Osteoblast (primary cell): ENCODE results near the gene WDFY4. TPM values are rescaled to one million over a fixed set of nuclear protein-coding genes. Genes with fewer than 3 reads are reported as not detected.

ENCODE experiments used
- DNase-seq: peaks from one replicate; pipeline ENCODE4 v3.0.0; 2011; ENCODE audit warnings: low spot score, mixed read lengths; ENCODE audit not compliant: insufficient read length; ENCODE audit errors: missing footprints
- H2AFZ ChIP-seq: 2 replicates; pipeline ENCODE4 v1.6.0; 2011; ENCODE audit warnings: mild to moderate bottlenecking, low read length
- H3K27ac ChIP-seq: 2 replicates; pipeline ENCODE4 v1.5.1; 2011; ENCODE audit warnings: mild to moderate bottlenecking, low read depth, low read length, moderate library complexity
- H3K27me3 ChIP-seq: 2 replicates; pipeline ENCODE4 v1.6.0; 2012; ENCODE audit warnings: mild to moderate bottlenecking, control low read depth, inconsistent platforms, low read length, moderate library complexity; ENCODE audit not compliant: insufficient read depth
- H3K36me3 ChIP-seq: 2 replicates; pipeline ENCODE4 v1.5.1; 2011; ENCODE audit warnings: mild to moderate bottlenecking, low read length, control low read depth, moderate library complexity; ENCODE audit not compliant: insufficient read depth
- H3K4me1 ChIP-seq: 2 replicates; pipeline ENCODE4 v1.5.1; 2011; ENCODE audit warnings: mild to moderate bottlenecking, low read length, control low read depth, moderate library complexity; ENCODE audit not compliant: insufficient read depth
- H3K4me2 ChIP-seq: 2 replicates; pipeline ENCODE4 v1.6.0; 2011; ENCODE audit warnings: mild to moderate bottlenecking, low read length; ENCODE audit not compliant: insufficient read depth
- H3K4me3 ChIP-seq: fragments of 200-600 bp; sonication (generic); 3 replicates; pipeline ENCODE4 v1.5.1; 2012; ENCODE audit warnings: mild to moderate bottlenecking, low read length, inconsistent platforms; ENCODE audit not compliant: insufficient read depth
- H3K79me2 ChIP-seq: 2 replicates; pipeline ENCODE4 v1.6.0; 2012; ENCODE audit warnings: mild to moderate bottlenecking, low read length, control low read depth, inconsistent platforms; ENCODE audit not compliant: insufficient read depth
- H3K9me3 ChIP-seq: 2 replicates; pipeline ENCODE4 v1.5.1; 2011; ENCODE audit warnings: low read depth, low read length, control low read depth
- H4K20me1 ChIP-seq: 2 replicates; pipeline ENCODE4 v1.6.0; 2012; ENCODE audit warnings: mild to moderate bottlenecking, low read length, control low read depth; ENCODE audit not compliant: insufficient read depth
- CTCF ChIP-seq: IDR thresholded peaks from 2 replicates; pipeline ENCODE4 v1.5.1; 2011; ENCODE audit warnings: mild to moderate bottlenecking, low read depth, low read length, moderate library complexity; ENCODE audit errors: extremely low read depth
- total RNA-seq: library from RNA; depleted of rRNA; stranded (reverse); fragments of >200 nt; gene quantifications from 2 replicates; pipeline ENCODE4 v1.2.3, GENCODE V29; 2012

Gene WDFY4
- total RNA-seq, 1 donor: 0.36 TPM

- Histone ChIP-seq H3K79me2 (peaks cover 79% of the 10 kb centered on the region), H4K20me1 (no peaks in the 10 kb centered on the region), H3K27ac (no peak overlapping the region), H3K27me3 (no peaks in the 10 kb centered on the region), H2AFZ (no peak overlapping the region), H3K9me3 (no peaks in the 10 kb centered on the region), H3K4me1 (peaks cover 14% of the 10 kb centered on the region), H3K36me3 (peaks cover 13% of the 10 kb centered on the region), H3K4me2 (no peak overlapping the region), H3K4me3 (no peak overlapping the region)
- no peak for DNase-seq
- no peak for TF ChIP-seq CTCF
Observed at GRCh38 chr10:48651293-48651692, 33.4 kb upstream of the WDFY4 start.

GRCh38 chr10:48651839-48652238 is 32.8 kb upstream of the WDFY4 start:
- peaks cover 13% of the 10 kb centered on the region for H3K36me3 ChIP-seq
- no peak for TF ChIP-seq CTCF
- H3K27me3 ChIP-seq: no peaks in the 10 kb centered on the region
- peaks cover 74% of the 10 kb centered on the region for H3K79me2 ChIP-seq
- H2AFZ ChIP-seq: no peak overlapping the region
- H3K4me2 ChIP-seq: no peak overlapping the region
- H3K4me3 ChIP-seq: no peak overlapping the region
- H4K20me1 ChIP-seq: no peaks in the 10 kb centered on the region
- no peak overlapping the region for H3K27ac ChIP-seq
- DNase-seq: no peak
- no peaks in the 10 kb centered on the region for H3K9me3 ChIP-seq
- H3K4me1 ChIP-seq: peaks cover 19% of the 10 kb centered on the region

- TF ChIP-seq CTCF: no peak
- Histone ChIP-seq H3K4me2 (no peak overlapping the region), H4K20me1 (no peaks in the 10 kb centered on the region), H3K27ac (no peak overlapping the region), H3K36me3 (peaks cover 13% of the 10 kb centered on the region), H2AFZ (no peak overlapping the region), H3K27me3 (no peaks in the 10 kb centered on the region), H3K9me3 (no peaks in the 10 kb centered on the region), H3K79me2 (peaks cover 69% of the 10 kb centered on the region), H3K4me1 (peaks cover 20% of the 10 kb centered on the region), H3K4me3 (no peak overlapping the region)
- DNase-seq: no peak
Observed at GRCh38 chr10:48652344-48652743, 32.3 kb upstream of the WDFY4 start.

GRCh38 chr10:48653347-48653746 is 31.3 kb upstream of the WDFY4 start:
- Histone ChIP-seq H3K4me3 (no peak overlapping the region), H3K27ac (no peak overlapping the region), H3K79me2 (peaks cover 59% of the 10 kb centered on the region), H3K9me3 (no peaks in the 10 kb centered on the region), H2AFZ (no peak overlapping the region), H3K4me2 (no peak overlapping the region), H3K36me3 (peaks cover 5% of the 10 kb centered on the region), H4K20me1 (no peaks in the 10 kb centered on the region), H3K27me3 (no peaks in the 10 kb centered on the region), H3K4me1 (peaks cover 20% of the 10 kb centered on the region)
- TF ChIP-seq CTCF: no peak
- no peak for DNase-seq
